Pancreas (tissue), 10 donors: ENCODE data around the gene FANK1. TPM values are rescaled to one million over a fixed set of nuclear protein-coding genes. Genes with fewer than 3 reads are reported as not detected.
A peak's percentile ranks its signal among the peaks of the same experiment; 100 is the strongest.

Experiments used
- ATAC-seq, 4 donors: fragments of 200-7000 bp; cut with Tn5 transposase; one replicate each; pipeline versions ENCODE4 v1.8.0 to v1.9.1; 2020; ENCODE audit warnings: mild to moderate bottlenecking in 4 of 4, moderate library complexity in 4 of 4
- DNase-seq, 6 donors: peaks; one replicate each; pipeline ENCODE4 v3.0.0-alpha.2; 2020
- FAIRE-seq: peaks from 2 replicates; lab custom pipeline; 2012; peaks lifted over from hg19 to GRCh38; lab: Jason Lieb, UNC
- H3K27ac ChIP-seq, 4 donors: fragments of 200-600 bp; sonication (generic); 1 replicate in 3 of 4; 2 replicates in 1 of 4; pipeline versions ENCODE4 v1.5.0 to v1.8.0; 2020
- H3K27me3 ChIP-seq, 4 donors: fragments of 200-600 bp; one replicate each; pipeline ENCODE4 v1.8.0; 2021
- H3K36me3 ChIP-seq, 3 donors: fragments of 200-600 bp; sonication (generic) in 1 of 3; one replicate each; pipeline versions ENCODE4 v1.5.0 to v1.8.0; 2020 to 2021
- H3K4me1 ChIP-seq, 3 donors: fragments of 200-600 bp; one replicate each; pipeline ENCODE4 v1.8.0; 2021
- H3K4me3 ChIP-seq, 4 donors: fragments of 200-600 bp; sonication (generic) in 2 of 4; one replicate each; pipeline versions ENCODE4 v1.5.0 to v1.8.0; 2020 to 2021
- H3K9me3 ChIP-seq, 4 donors: fragments of 200-600 bp; one replicate each; pipeline ENCODE4 v1.8.0; 2021
- WGBS, 2 donors: extraction: QIAGEN DNeasy Blood & Tissue Kit; methylation state at CpG; one replicate each; pipeline ENCODE4 v1.1.7; 2013; 5-methylcytosine and 5-hydroxymethylcytosine counted together
- intact Hi-C, 3 donors: fragments of 100-400 bp; cut with DNase I; formaldehyde crosslinking; loops; one replicate each; pipeline versions ENCODE4 v1.11.1 to v1.14.2; 2022
- polyA plus RNA-seq, 2 donors: library from polyadenylated mRNA; stranded (reverse); fragments of 200-250 nt; gene quantifications; one replicate each; pipeline ENCODE4 v1.2.3, GENCODE V29; 2013
- total RNA-seq, 6 donors: library from RNA; stranded (reverse); fragmentation: NEBNext Ultra II Directional in 4 of 6; extraction: Animal tissue kit (Norgen Biotek cat#: 25700) in 4 of 6; gene quantifications; one replicate each; pipeline versions ENCODE4 v1.2.1 to v1.2.4, GENCODE V29; 2021 to 2023
- TF ChIP-seq, protein P1 (sequence below), 4 donors: fragments of 200-600 bp; sonication (generic) in 3 of 4; IDR thresholded peaks; one replicate each; pipeline versions ENCODE4 v1.5.0 to v1.8.0; 2021; ENCODE audit warnings: antibody characterized with exemption in 4 of 4
- donor health status: healthy with polysubstance abuse.
- donor health status: DM: no; HTN: no; CAD: no; lungs with moderate emphysema.
- donor health status: DM: no; HTN: no; CAD: no.
- donor health status: control.
- donor health status: control.
- donor health status: Bipolar disorder and iron deficiency.
- donor health status: DM: yes; HTN: yes; CAD: no.
- donor health status: DM: no; HTN: no; CAD: no.
- donor health status: DM: no; HTN: no; CAD: no.
- donor health status: DM: yes; HTN: yes; CAD: no.

FANK1 gene
- total and polyA plus RNA-seq, 8 donors: 1.6 to 13.2 (median 3.2) TPM

- H3K27me3 ChIP-seq: no peaks in the 10 kb centered on the region
- ATAC-seq: no peak
- intact Hi-C loops: no loop called here
- H3K4me1 ChIP-seq: peaks cover 6 to 19% (median 9%) of the 10 kb centered on the region in 3 donors
- no peak for DNase-seq
- WGBS, 2 donors: 93 to 94% methylated on average over 2 of the region's 2 CpGs
- H3K9me3 ChIP-seq: no peaks in the 10 kb centered on the region
- FAIRE-seq: no peak
- no peak overlapping the region for H3K4me3 ChIP-seq
- TF ChIP-seq, protein P1, sequence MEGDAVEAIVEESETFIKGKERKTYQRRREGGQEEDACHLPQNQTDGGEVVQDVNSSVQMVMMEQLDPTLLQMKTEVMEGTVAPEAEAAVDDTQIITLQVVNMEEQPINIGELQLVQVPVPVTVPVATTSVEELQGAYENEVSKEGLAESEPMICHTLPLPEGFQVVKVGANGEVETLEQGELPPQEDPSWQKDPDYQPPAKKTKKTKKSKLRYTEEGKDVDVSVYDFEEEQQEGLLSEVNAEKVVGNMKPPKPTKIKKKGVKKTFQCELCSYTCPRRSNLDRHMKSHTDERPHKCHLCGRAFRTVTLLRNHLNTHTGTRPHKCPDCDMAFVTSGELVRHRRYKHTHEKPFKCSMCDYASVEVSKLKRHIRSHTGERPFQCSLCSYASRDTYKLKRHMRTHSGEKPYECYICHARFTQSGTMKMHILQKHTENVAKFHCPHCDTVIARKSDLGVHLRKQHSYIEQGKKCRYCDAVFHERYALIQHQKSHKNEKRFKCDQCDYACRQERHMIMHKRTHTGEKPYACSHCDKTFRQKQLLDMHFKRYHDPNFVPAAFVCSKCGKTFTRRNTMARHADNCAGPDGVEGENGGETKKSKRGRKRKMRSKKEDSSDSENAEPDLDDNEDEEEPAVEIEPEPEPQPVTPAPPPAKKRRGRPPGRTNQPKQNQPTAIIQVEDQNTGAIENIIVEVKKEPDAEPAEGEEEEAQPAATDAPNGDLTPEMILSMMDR (IDR thresholded peaks at IDR 0.05): no peak
- peak overlapping the region in 1 of 4 donors; percentile 1 for H3K27ac ChIP-seq
- H3K36me3 ChIP-seq: peaks cover 0 to 32% (median 7%) of the 10 kb centered on the region in 3 donors
Measured at GRCh38 chr10:125850766-125851731, 45.3 kb upstream of the FANK1 start.

GRCh38 chr10:125852487-125852886 lies 43.9 kb upstream of the FANK1 start:
- no peak overlapping the region for H3K4me3 ChIP-seq
- no peaks in the 10 kb centered on the region for H3K27me3 ChIP-seq
- DNase-seq (no peak), ATAC-seq (peak in 1 of 4 donors; percentile 43), FAIRE-seq (no peak)
- peaks cover 0 to 32% (median 7%) of the 10 kb centered on the region in 3 donors for H3K36me3 ChIP-seq
- no peaks in the 10 kb centered on the region for H3K9me3 ChIP-seq
- TF ChIP-seq, protein P1 (IDR thresholded peaks at IDR 0.05): no peak
- H3K27ac ChIP-seq: no peak overlapping the region
- WGBS, 2 donors: 91 to 92% methylated on average over 7 of the region's 7 CpGs
- intact Hi-C loops: no loop called here
- peaks cover 4 to 15% (median 6%) of the 10 kb centered on the region in 3 donors for H3K4me1 ChIP-seq

DNA sequence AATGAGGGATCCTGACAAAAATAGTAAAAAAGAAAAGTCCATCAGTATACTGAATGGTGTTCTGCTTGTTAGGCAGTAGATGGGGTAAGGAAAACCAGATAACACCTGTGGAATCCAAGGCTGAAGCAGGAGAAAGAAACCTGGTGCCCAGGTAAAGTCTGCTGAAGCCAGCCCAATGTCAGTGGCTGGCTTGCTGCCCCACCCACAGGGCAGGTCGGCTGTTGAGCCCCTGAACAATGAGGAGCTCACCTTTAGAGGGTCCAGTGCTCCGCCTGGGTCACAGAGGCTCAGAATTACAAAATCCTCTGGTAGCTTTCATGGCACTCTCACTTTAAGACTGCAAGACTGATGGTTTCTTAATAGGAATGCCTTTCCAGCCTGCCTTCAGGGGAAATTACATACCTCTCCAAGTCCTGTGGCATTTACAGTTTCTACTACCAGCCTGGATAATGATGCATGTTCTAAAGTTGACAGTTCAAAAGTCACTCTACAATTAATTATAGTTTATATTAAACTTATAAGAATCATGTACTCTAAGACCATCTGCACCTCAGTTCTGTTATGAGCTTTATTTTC lies 39.1 kb upstream of the FANK1 start:
- DNase-seq (no peak), FAIRE-seq (no peak), ATAC-seq (peak in 2 of 4 donors; percentile 37 to 47)
- Histone ChIP-seq H3K27ac (no peak overlapping the region), H3K4me3 (no peak overlapping the region), H3K4me1 (no peaks in the 10 kb centered on the region), H3K36me3 (peaks cover 0 to 11% (median 0%) of the 10 kb centered on the region in 3 donors), H3K27me3 (no peaks in the 10 kb centered on the region), H3K9me3 (no peaks in the 10 kb centered on the region)
- WGBS, 2 donors: 68 to 70% methylated on average over 2 of the region's 2 CpGs
- TF ChIP-seq, protein P1 (IDR thresholded peaks at IDR 0.05): no peak
- intact Hi-C loops: no loop called here

GRCh38 chr10:125859128-125859817 lies 37.1 kb upstream of the FANK1 start:
- Histone ChIP-seq H3K4me3 (no peak overlapping the region), H3K4me1 (no peaks in the 10 kb centered on the region), H3K9me3 (no peaks in the 10 kb centered on the region), H3K27ac (peak overlapping the region in 1 of 4 donors; percentile 5), H3K27me3 (no peaks in the 10 kb centered on the region), H3K36me3 (no peaks in the 10 kb centered on the region)
- peak in 3 of 4 donors; percentile 44 to 82 (median 76) for ATAC-seq
- 52 to 56% methylated on average over 4 of the region's 4 CpGs for WGBS, 2 donors
- TF ChIP-seq, protein P1 (IDR thresholded peaks at IDR 0.05): no peak
- no peak for DNase-seq
- intact Hi-C loops: no loop called here
- FAIRE-seq: no peak
